Measurements from ENCODE around the gene SETBP1. TPM values are rescaled to one million over a fixed set of nuclear protein-coding genes. Genes with fewer than 3 reads are reported as not detected.

The SETBP1 gene
- total RNA-seq, 1 experiment from 2014 or later, result 0.23 TPM

- intact Hi-C loops (cut with micrococcal nuclease; ENCODE audit: unreplicated experiment) (no loop called here), in situ Hi-C loops (cut with HindIII; ENCODE audit: low pct_unique_long_range_greater_than_20kb, low sequenced_read_pairs) (no loop called here)
- TF ChIP-seq TCF7L2 (IDR thresholded peaks at IDR 0.05; ENCODE audit: low read depth, low read length) (no peak), POLR2AphosphoS5 (IDR thresholded peaks at IDR 0.05; ENCODE audit: low read depth, low read length) (no peak), SIN3A (IDR thresholded peaks at IDR 0.05; ENCODE audit: borderline replicate concordance, insufficient read depth, low read depth, low read length) (no peak), REST (IDR thresholded peaks at IDR 0.05; ENCODE audit: insufficient read depth in 1 of 2, low read depth in 2 of 2, low read length in 1 of 2) (no peak)
- TF ChIP-seq, protein P1, sequence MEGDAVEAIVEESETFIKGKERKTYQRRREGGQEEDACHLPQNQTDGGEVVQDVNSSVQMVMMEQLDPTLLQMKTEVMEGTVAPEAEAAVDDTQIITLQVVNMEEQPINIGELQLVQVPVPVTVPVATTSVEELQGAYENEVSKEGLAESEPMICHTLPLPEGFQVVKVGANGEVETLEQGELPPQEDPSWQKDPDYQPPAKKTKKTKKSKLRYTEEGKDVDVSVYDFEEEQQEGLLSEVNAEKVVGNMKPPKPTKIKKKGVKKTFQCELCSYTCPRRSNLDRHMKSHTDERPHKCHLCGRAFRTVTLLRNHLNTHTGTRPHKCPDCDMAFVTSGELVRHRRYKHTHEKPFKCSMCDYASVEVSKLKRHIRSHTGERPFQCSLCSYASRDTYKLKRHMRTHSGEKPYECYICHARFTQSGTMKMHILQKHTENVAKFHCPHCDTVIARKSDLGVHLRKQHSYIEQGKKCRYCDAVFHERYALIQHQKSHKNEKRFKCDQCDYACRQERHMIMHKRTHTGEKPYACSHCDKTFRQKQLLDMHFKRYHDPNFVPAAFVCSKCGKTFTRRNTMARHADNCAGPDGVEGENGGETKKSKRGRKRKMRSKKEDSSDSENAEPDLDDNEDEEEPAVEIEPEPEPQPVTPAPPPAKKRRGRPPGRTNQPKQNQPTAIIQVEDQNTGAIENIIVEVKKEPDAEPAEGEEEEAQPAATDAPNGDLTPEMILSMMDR (IDR thresholded peaks at IDR 0.05), result no peak
- Histone ChIP-seq H3K9me3 (ENCODE audit: control insufficient read depth, insufficient read depth, low read depth, low read length) (no peaks in the 10 kb centered on the region), H3K36me3 (ENCODE audit: control insufficient read depth, insufficient read depth, low read length) (no peaks in the 10 kb centered on the region), H3K27me3 (ENCODE audit: control insufficient read depth, insufficient read depth, low read length) (no peaks in the 10 kb centered on the region), H3K4me1 (ENCODE audit: control insufficient read depth, insufficient read depth, low read length) (no peaks in the 10 kb centered on the region), H3K27ac (ENCODE audit: low read length) (no peak overlapping the region), H3K4me3 (ENCODE audit: low read depth in 2 of 2, low read length in 2 of 2) (no peak overlapping the region)
- DNase-seq (ENCODE audit: low read depth, low spot score) (no peak), ATAC-seq (no peak)
- ChIA-PET CTCF (no interaction called here), POLR2A (no interaction called here)
- no TSS peak for BruUV-seq (replicated peaks)
Measured at GRCh38 chr18:44881461-44882162, 200.9 kb downstream of the SETBP1 start.

DNA sequence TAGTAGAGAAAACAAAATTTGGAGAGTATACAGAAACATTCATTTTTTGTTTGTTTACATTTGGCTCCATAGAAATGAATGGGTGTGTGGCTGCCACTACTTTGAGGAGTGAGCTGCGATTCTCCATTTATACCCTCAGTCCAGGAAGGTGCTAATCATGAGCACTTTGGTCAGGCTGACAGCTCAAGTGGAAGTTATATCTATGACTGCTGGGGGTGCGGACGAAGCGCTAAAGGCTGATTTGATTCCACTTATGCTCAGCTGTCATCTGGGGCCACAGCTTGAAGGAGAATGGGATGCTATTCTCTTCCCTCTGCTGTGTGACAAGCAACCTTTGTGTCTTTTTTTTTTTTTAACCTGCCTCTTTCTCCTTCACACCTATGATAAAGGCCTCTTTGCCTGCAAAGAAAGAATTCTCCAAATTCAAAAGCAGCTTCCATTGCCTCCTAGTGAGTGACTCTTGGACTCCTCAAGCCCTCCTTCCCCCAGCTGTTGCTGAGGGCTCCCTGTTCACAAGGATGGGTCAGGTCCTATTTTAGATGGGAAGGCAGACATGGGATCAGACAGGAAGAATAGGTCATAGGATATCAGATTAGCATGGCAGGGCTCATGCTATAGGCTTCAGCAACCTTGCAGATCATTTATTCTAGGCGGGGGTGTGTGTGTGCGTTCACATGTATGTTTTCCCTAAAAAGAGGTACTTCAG, 201.6 kb downstream of the SETBP1 start:
- TF ChIP-seq TCF7L2 (IDR thresholded peaks at IDR 0.05; ENCODE audit: low read depth, low read length) (no peak), POLR2AphosphoS5 (IDR thresholded peaks at IDR 0.05; ENCODE audit: low read depth, low read length) (no peak), SIN3A (IDR thresholded peaks at IDR 0.05; ENCODE audit: borderline replicate concordance, insufficient read depth, low read depth, low read length) (no peak), REST (IDR thresholded peaks at IDR 0.05; ENCODE audit: insufficient read depth in 1 of 2, low read depth in 2 of 2, low read length in 1 of 2) (no peak)
- TF ChIP-seq, protein P1 (IDR thresholded peaks at IDR 0.05), result no peak
- Histone ChIP-seq H3K4me1 (ENCODE audit: control insufficient read depth, insufficient read depth, low read length) (no peaks in the 10 kb centered on the region), H3K27me3 (ENCODE audit: control insufficient read depth, insufficient read depth, low read length) (no peaks in the 10 kb centered on the region), H3K27ac (ENCODE audit: low read length) (no peak overlapping the region), H3K36me3 (ENCODE audit: control insufficient read depth, insufficient read depth, low read length) (no peaks in the 10 kb centered on the region), H3K4me3 (ENCODE audit: low read depth in 2 of 2, low read length in 2 of 2) (no peak overlapping the region), H3K9me3 (ENCODE audit: control insufficient read depth, insufficient read depth, low read depth, low read length) (no peaks in the 10 kb centered on the region)
- intact Hi-C loops (cut with micrococcal nuclease; ENCODE audit: unreplicated experiment), result no loop called here
- BruUV-seq (replicated peaks), result no TSS peak
- ATAC-seq, result no peak
- no peak for DNase-seq (ENCODE audit: low read depth, low spot score)
- in situ Hi-C loops (cut with HindIII; ENCODE audit: low pct_unique_long_range_greater_than_20kb, low sequenced_read_pairs), result no loop called here
- POLR2A ChIA-PET, result no interaction called here
- CTCF ChIA-PET, result no interaction called here
